Limb (tissue), 2 donors: ENCODE measurements around the gene ZBTB17.

Experiments
- DNase-seq, 2 donors: peaks; one replicate each; pipeline ENCODE4 v3.0.0-alpha.2; 2016; ENCODE audit errors: extremely low spot score in 2 of 2

ZBTB17 gene

GRCh38 chr1:15947382-15948090 lies 28.4 kb downstream of the ZBTB17 start:
- no peak for DNase-seq

GRCh38 chr1:15946571-15947381 lies 29.1 kb downstream of the ZBTB17 start:
- DNase-seq, result peak in 1 of 2 donors; percentile 21

GRCh38 chr1:15945832-15946448 lies 30.0 kb downstream of the ZBTB17 start:
- no peak for DNase-seq

- DNase-seq, result peak in 1 of 2 donors; percentile 30
Observed at GRCh38 chr1:15945011-15945831, 30.7 kb downstream of the ZBTB17 start.

DNA sequence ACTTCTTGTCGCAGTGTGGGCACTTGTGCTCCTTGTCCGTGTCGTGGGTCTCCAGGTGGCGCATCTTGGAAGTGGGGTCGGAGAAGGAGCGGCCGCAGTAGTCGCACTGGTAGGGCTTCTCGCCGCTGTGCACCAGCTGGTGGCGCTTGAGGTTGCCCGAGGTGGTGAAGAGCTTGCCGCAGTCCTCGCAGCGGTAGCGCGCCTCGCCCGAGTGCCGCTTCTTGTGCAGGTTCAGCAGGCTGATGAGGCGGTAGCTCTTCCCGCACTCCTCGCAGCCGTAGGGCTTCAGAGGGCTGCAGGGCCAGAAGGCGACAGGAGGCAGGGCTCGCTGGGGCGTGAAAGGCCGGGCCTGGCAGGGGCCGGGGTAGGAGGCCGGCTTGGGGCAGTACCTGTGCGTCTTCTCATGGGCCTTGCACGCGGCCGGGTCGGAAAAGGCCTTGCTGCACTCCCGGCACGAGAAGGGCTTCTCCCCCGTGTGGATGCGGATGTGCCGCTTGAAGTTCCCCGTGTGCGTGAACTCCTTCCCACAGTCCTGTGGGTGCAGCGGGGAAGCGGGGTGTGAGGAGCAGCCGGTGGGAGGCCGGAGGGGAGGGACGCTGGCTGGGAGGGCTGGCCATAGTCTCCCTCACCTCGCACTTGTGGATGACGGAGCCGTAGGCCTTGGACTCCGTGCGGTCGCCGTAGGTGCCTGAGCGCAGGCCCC lies 31.4 kb downstream of the ZBTB17 start:
- DNase-seq, result no peak

DNA sequence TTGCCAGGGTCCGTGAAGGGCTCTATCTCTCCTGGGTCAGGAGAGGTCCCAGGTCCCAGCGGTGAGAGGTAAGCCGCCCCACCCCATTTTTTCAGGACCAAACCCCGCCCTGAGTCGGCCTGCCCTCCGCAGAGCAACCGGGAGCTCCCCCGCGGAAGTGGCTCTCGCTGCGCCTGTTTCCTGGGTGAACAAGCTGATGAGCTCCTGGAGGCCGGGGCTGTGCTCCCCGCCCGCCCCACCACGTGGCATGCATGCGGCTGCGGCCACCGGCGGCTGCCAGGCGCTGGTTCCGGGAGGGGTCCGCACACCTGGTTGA lies 32.0 kb downstream of the ZBTB17 start:
- DNase-seq, result peak in 1 of 2 donors; percentile 24

DNA sequence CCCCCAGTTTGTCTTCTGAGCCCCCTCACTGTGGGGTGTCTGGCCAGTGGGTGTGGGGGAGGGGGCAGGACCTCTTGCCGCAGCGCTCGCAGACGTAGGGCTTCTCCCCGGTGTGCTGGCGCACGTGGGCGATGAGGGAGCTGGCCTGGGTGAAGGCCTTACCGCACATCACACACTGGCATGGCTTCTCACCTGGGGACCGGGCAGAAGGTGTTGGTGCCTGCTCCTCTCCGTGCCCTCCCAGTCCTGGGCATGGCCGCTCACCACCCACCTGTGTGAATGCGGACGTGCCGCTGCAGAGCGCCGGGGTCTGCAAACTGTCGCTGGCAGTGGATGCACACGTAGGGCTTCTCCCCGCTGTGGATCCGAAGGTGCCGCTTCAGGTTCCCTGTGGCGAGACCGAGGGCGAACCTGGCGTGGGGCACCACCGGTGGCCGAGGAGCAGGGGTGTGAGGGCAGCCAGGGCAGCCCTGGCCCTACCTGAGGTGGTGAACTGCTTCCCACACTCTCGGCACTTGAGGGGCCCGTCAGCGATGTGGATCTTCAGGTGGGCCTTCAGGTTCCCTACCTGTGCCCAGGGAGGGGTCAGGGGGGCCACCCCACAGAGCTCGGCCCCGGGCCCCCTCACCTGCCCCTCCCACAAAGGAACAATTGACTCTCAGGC lies 32.4 kb downstream of the ZBTB17 start:
- no peak for DNase-seq

GRCh38 chr1:15942661-15943327 lies 33.1 kb downstream of the ZBTB17 start:
- no peak for DNase-seq

GRCh38 chr1:15941899-15942660 lies 33.8 kb downstream of the ZBTB17 start:
- peak in 1 of 2 donors; percentile 24 for DNase-seq

GRCh38 chr1:15941044-15941840 lies 34.7 kb downstream of the ZBTB17 start:
- peak in 1 of 2 donors; percentile 21 for DNase-seq

DNA sequence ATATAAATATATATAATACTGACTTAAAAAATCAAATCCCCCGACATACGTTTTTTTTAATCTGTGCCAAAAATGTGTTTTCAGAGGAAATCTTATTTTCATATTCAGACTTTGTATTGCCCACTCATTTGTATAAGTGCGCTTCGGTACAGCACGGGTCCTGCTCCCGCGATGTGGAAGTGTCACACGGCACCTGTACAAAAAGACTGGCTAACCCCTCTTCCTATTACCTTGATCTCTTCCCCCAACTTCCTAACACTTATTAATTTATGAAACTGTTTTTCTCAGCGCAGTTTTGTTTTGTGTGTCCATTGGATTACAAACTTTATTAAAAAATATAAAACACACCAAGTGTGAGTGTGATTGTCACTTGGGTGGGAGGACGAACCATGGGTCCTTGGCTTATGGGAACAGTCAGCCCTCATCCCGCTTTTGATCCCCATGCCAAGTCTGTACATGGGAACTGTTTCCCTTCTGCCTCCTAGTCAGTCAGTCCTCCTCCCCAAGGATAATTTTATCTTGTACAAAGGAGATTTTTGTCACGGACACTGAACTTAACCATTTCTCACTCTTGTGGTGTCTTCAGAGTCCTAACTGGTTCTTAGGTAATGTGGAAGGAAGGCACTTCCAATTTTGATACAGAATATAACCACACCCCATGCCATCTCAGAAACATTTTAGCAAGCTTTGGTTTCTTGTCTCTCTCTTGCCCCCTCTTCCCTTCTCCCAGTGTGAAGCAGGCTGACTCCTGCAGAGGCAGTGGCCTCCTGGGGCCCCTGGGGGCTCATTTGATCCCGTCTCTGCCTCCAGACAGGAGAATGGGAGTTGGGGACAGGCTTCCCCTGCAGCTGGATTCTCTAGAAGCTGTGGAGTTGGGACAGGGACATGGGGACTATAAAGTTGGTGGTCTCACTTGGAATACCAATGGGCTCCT lies 35.5 kb downstream of the ZBTB17 start:
- DNase-seq, result no peak

DNA sequence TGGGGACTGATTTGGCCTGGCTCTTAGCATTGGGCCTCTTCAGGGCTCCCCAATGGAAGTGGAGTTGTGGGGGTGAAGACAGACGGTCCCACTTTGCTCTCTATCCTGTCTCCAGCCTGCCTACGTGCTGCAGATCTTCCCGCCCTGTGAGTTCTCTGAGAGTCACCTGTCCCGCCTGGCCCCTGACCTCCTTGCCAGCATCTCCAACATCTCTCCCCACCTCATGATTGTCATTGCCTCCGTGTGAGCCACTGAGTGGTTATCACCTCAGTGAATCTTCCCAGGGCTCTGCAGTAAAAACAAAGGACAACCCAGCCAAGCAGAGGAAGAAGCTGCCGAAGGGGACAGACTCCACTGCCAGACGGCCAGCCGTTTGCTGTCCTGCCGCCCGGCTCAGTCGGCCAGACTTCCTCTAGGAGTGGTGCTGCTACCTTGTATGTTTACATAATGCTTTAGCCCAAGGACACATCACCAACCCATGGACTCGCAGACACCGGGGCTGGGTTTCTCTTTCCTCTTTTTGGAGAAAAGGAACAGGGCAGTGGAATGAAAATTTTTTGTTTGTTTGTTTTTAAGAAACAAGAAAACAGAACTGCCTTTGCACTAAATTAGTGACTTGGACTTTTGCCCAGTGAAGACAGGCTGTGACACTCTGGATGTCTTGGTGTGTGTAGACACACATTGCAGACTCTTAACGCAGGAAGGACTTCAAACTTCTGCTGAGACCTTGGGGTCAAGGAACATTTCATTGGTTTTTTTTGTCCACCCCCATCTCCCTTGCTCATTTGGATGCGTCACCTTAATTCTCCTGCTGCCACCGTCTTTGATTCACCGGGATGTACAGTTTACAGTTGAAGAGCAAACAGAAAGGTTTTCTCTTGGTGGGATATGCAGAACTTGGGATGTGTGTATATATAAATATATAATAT lies 36.5 kb downstream of the ZBTB17 start:
- DNase-seq, result no peak

GRCh38 chr1:15938628-15939161 lies 37.2 kb downstream of the ZBTB17 start:
- no peak for DNase-seq

- peak in 1 of 2 donors; percentile 23 for DNase-seq
Observed at GRCh38 chr1:15937706-15938168, 38.2 kb downstream of the ZBTB17 start.

- peak in 1 of 2 donors; percentile 22 for DNase-seq
Observed at GRCh38 chr1:15937146-15937545, 38.8 kb downstream of the ZBTB17 start.

GRCh38 chr1:15936025-15936424 lies 39.9 kb downstream of the ZBTB17 start:
- DNase-seq, result peak in 1 of 2 donors; percentile 27
